GM19035 (cell line): Measurements from ENCODE around the gene KRTAP5-2.
"Not testable (repeated sequence)": the region's sequence is repeated elsewhere in the genome, so short reads cannot be mapped to it uniquely, and the experiment has no call there.

Source experiments
- ATAC-seq: cut with Tn5 transposase; IDR thresholded peaks from one replicate; pipeline ENCODE4 v1.9.1; 2021; ENCODE audit not compliant: unreplicated experiment

KRTAP5-2 gene

GRCh38 chr11:1597994-1598380 is at the start of gene KRTAP5-2:
Gene KRTAP5-2 (minus strand): TSS chr11:1598294. CDS start chr11:1598250, 44 bp downstream.
- ATAC-seq: no peak

GRCh38 chr11:1646540-1646939 is 48.4 kb upstream of the KRTAP5-2 start:
- not testable (repeated sequence) for ATAC-seq

- no peak for ATAC-seq
Measured at GRCh38 chr11:1645357-1645821, 47.3 kb upstream of the KRTAP5-2 start.

GRCh38 chr11:1644601-1645356 is 46.7 kb upstream of the KRTAP5-2 start:
- ATAC-seq: no peak

GRCh38 chr11:1643146-1643690 is 45.1 kb upstream of the KRTAP5-2 start:
- ATAC-seq: no peak

GRCh38 chr11:1642288-1643145 is 44.4 kb upstream of the KRTAP5-2 start:
- ATAC-seq: no peak

GRCh38 chr11:1641096-1641495 is 43.0 kb upstream of the KRTAP5-2 start:
- no peak for ATAC-seq

- ATAC-seq: no peak
Measured at GRCh38 chr11:1640076-1640946, 42.2 kb upstream of the KRTAP5-2 start.

GRCh38 chr11:1639666-1640065 is 41.6 kb upstream of the KRTAP5-2 start:
- ATAC-seq: no peak

GRCh38 chr11:1639102-1639620 is 41.1 kb upstream of the KRTAP5-2 start:
- no peak for ATAC-seq

- no peak for ATAC-seq
Measured at GRCh38 chr11:1638344-1638743, 40.2 kb upstream of the KRTAP5-2 start.

- no peak for ATAC-seq
Measured at GRCh38 chr11:1637628-1638027, 39.5 kb upstream of the KRTAP5-2 start.

GRCh38 chr11:1636291-1636950 is 38.3 kb upstream of the KRTAP5-2 start:
- ATAC-seq: no peak

GRCh38 chr11:1633864-1634263 is 35.8 kb upstream of the KRTAP5-2 start:
- ATAC-seq: no peak

- no peak for ATAC-seq
Measured at GRCh38 chr11:1632053-1632714, 34.1 kb upstream of the KRTAP5-2 start.

- no peak for ATAC-seq
Measured at GRCh38 chr11:1631066-1631568, 33.0 kb upstream of the KRTAP5-2 start.

GRCh38 chr11:1630271-1630670 is 32.2 kb upstream of the KRTAP5-2 start:
- ATAC-seq: no peak

- ATAC-seq: no peak
Measured at GRCh38 chr11:1629326-1630185, 31.5 kb upstream of the KRTAP5-2 start, which contains the start of gene KRTAP5-5. Gene KRTAP5-5 (plus strand): TSS chr11:1629775. CDS start chr11:1629841, 66 bp downstream.
